ENCODE measurements around the gene USH2A.

USH2A gene

DNA sequence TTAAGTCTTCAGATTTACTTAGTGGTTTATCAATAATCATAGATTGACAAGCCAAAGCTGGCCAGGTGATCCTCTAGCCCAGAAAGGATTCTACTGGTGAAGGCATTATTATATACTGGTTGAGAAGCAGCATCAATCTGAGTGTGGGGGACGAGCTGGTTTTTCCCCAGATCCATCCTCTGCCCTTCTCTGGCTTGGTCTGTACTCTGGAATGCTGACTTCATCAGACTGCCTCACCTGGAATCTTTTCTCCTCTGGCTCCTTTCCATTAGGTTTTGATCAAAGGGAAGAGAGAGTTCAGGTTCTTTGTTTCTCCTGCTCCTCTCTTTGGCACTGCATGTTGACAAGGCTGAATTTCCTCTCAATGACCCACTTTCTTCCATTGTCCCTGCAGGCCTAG lies 762.2 kb downstream of the USH2A start:
- H3K4me3 ChIP-seq (ENCODE audit: low read length) = no peak overlapping the region
- no peak for DNase-seq (ENCODE audit: low read depth)
- TF ChIP-seq, protein P1, sequence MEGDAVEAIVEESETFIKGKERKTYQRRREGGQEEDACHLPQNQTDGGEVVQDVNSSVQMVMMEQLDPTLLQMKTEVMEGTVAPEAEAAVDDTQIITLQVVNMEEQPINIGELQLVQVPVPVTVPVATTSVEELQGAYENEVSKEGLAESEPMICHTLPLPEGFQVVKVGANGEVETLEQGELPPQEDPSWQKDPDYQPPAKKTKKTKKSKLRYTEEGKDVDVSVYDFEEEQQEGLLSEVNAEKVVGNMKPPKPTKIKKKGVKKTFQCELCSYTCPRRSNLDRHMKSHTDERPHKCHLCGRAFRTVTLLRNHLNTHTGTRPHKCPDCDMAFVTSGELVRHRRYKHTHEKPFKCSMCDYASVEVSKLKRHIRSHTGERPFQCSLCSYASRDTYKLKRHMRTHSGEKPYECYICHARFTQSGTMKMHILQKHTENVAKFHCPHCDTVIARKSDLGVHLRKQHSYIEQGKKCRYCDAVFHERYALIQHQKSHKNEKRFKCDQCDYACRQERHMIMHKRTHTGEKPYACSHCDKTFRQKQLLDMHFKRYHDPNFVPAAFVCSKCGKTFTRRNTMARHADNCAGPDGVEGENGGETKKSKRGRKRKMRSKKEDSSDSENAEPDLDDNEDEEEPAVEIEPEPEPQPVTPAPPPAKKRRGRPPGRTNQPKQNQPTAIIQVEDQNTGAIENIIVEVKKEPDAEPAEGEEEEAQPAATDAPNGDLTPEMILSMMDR (conservative IDR thresholded peaks at IDR 0.05; ENCODE audit: low read length) = no peak

- DNase-seq (ENCODE audit: low read depth) = no peak
- TF ChIP-seq, protein P1 (conservative IDR thresholded peaks at IDR 0.05; ENCODE audit: low read length) = no peak
- no peak overlapping the region for H3K4me3 ChIP-seq (ENCODE audit: low read length)
Observed at GRCh38 chr1:215660259-215660658, 763.0 kb downstream of the USH2A start.

DNA sequence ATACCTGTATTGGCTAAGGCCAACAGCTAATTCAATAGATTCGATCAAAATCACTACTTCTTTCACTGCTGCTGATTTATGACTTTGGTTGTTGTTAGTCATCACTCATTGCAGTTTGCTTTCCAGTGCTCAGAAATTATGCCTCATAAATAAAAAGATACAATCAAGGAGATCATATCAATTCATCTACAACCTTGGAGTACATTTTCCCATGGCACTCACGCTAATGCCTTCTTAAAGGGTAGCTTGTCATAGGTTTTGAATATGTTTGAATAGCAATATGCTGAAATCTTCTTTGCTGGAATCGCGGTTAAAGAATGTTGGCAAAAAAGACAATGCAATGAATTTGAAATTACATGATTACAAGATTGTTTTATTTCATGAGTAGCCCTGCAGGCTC lies 766.2 kb downstream of the USH2A start:
- no peak overlapping the region for H3K4me3 ChIP-seq (ENCODE audit: low read length)
- no peak for DNase-seq (ENCODE audit: low read depth)
- TF ChIP-seq, protein P1 (conservative IDR thresholded peaks at IDR 0.05; ENCODE audit: low read length) = no peak

DNA sequence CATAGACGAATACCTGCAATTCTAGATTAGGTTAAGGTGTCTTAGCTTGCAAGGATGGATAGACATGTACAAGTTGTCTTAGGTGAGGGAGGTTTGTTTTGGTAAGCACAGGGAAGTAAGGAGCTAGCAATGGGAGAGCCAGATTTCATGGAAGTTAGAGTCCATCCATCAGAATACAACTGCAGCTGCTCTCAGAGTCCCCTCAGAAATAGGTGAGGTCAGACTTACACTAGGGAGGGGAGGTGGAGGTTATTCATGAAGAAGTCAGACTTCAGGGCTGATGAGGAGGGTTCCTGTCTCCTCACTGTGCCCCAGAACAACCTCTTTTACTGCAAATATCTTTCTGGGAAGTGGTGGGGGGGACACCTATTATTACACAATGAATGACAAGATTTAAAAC lies 770.9 kb downstream of the USH2A start:
- TF ChIP-seq, protein P1 (conservative IDR thresholded peaks at IDR 0.05; ENCODE audit: low read length) = no peak
- no peak overlapping the region for H3K4me3 ChIP-seq (ENCODE audit: low read length)
- DNase-seq (ENCODE audit: low read depth) = no peak

GRCh38 chr1:215651867-215652266 lies 771.4 kb downstream of the USH2A start:
- H3K4me3 ChIP-seq (ENCODE audit: low read length) = no peak overlapping the region
- TF ChIP-seq, protein P1 (conservative IDR thresholded peaks at IDR 0.05; ENCODE audit: low read length) = no peak
- DNase-seq (ENCODE audit: low read depth) = no peak

- TF ChIP-seq, protein P1 (conservative IDR thresholded peaks at IDR 0.05; ENCODE audit: low read length) = no peak
- DNase-seq (ENCODE audit: low read depth) = no peak
- H3K4me3 ChIP-seq (ENCODE audit: low read length) = no peak overlapping the region
Observed at GRCh38 chr1:215650446-215651149, 772.6 kb downstream of the USH2A start.

GRCh38 chr1:215648957-215649356 lies 774.3 kb downstream of the USH2A start:
- TF ChIP-seq, protein P1 (conservative IDR thresholded peaks at IDR 0.05; ENCODE audit: low read length) = no peak
- no peak for DNase-seq (ENCODE audit: low read depth)
- H3K4me3 ChIP-seq (ENCODE audit: low read length) = no peak overlapping the region
